Pulmonary artery endothelial cell (primary cell): ENCODE data around the gene COL2A1. TPM values are rescaled to one million over a fixed set of nuclear protein-coding genes. Genes with fewer than 3 reads are reported as not detected.

Experiments used
- DNase-seq: peaks from one replicate; pipeline ENCODE4 v3.0.0-alpha.2; 2011; ENCODE audit warnings: low read depth, low spot score
- total RNA-seq: library from RNA; depleted of rRNA; stranded (reverse); fragments of >200 nt; gene quantifications from 2 replicates; pipeline ENCODE4 v1.2.3, GENCODE V29; 2014

Gene COL2A1
- not detected in 2 replicates for total RNA-seq

DNA sequence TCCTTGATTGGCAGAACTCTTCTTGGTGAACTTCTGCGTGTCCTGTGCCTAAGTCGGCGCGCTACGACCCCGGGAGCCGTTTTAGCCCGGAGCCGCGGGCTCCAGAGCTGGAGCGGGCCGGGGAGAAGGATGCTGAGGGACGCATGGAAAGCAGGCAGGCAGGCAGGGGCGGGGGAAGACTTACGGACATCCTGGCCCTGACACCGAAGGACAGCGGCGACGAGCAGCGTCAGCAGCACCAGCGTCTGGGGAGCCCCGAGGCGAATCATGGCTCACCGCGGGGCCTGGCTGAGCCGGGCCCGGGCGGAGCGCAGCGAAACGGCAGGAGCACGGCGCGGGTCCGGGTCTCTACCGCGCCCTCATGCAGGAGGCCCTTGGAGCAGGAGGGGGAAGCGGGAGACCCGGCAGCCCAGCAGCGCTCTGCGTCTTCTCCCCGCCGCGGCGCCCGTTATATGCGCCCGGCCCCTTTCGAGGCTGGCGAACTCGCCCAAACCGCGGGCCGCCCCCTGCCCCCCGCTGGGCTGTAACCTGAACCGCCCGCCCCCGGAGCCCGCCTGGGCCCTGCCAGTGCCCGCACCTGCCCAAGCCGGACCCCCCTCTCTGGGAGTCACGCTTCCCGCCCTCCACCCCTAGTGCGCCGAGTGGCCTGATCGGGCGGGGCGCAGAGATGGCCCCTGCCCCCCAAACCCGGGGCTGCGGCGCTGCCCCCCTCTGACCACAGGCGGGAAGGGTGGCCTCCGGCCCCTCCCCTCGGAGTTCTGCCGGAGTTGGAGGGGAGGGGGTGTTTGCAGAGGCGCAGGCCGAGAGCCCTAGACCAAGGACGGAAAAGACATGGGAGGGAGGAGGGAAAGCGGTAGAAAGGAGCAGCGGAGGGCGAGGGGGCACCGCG, at the start of gene COL2A1:
Gene COL2A1 (minus strand): TSS at position 424 of the 889 bp plus-strand sequence. CDS start 155 bp downstream, at position 269.
- no peak for DNase-seq

- no peak for DNase-seq
These were observed 49.6 kb upstream of the COL2A1 start for GRCh38 chr12:48053883-48054282.

DNA sequence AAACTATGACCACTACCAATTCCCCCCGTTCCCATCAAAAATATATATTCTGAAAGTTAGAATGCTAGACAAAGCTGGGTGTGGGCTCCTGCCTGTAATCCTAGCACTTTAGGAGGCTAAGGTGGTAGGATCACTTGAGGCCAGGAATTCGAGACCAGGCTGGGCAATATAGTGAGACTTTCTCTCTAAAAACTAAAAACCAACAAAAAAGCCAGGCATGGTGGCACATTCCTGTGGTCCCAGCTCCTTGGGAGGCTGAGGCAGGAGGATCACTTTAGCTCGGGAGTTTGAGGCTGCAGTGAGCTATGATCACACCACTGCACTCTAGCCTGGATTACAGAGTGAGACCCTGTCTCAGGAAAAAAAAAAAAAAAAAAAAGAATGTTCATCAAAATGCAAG, 48.8 kb upstream of the COL2A1 start:
- DNase-seq = no peak

GRCh38 chr12:48051681-48052080, 47.4 kb upstream of the COL2A1 start:
- no peak for DNase-seq

GRCh38 chr12:48050174-48050573, 45.9 kb upstream of the COL2A1 start:
- DNase-seq = no peak

GRCh38 chr12:48045965-48046518, 41.8 kb upstream of the COL2A1 start:
- no peak for DNase-seq

DNA sequence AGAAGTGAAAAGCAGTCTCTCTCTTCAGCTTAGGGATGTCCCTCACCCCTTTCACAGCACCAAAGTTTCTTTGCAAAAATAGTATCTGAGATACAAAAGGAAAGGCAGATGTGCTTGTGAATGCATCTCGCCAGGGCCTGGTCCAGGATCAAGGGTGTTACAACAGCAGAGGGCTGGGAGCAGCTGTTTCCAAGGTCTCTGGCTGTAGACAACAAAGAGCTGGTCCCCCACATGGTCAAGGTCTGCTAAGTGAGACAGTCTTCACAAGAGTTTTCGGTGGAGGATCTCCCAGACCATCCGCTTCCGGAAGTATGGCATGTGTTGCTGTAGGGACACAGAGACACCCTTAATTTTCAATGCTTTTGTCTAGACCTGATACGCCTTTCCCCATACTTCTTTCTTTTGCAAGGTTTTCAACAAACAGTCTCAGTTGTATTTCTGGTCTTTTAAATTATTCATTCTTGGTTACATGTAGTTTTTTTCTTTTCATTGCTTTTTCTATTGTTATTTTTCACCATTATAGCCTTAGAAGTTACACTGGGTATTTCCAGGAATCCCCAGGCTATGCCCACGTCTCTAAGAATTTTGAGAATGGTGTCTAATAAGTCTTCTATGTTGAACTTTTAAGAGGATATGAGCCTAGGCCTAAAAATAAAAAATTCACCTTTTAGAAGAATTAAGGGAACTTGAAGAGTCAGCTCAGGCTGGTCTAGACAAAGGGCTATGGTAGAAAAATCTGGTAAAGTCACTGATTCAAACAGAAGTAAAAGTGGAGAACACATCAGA, 41.0 kb upstream of the COL2A1 start:
- DNase-seq = no peak

DNA sequence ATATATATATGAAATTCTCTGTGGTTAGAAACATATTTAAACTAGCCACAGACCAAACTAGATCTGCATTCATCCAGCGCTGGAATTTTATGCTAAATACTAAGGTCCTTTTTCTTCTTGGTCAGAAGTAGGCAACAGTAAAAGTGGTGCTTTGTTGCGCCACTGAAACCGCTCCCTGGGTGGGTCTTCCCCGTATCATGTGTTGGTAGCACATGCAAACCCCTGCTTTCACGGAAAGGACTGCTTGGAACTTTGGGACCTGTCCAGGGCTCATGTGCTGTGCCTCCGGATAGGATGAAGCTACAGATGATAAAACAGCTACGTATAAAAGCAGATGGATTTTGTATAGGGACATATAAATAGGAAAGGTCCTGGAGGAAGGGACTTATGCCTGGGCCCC, 40.1 kb upstream of the COL2A1 start:
- DNase-seq = no peak

DNA sequence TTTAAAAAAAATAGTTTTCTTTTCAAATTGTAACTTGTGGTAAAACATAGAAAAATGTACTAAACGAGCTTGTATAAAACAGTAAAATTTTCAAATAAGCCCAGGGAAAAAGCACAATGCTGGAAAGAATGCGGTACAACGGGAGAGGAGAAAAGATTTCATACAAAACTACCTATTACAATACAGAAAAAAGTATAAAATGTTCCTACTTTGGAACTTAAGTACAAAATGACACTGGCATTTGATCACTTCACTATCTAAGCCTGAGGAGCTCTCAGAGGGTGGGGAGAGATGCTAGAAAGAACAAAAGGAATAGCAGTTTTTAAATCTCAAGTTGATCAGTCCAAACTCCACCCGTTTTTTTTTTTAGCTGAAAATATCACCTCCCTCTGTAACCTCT, 39.5 kb upstream of the COL2A1 start:
- no peak for DNase-seq

GRCh38 chr12:48041591-48042423, 37.5 kb upstream of the COL2A1 start:
- DNase-seq = no peak

DNA sequence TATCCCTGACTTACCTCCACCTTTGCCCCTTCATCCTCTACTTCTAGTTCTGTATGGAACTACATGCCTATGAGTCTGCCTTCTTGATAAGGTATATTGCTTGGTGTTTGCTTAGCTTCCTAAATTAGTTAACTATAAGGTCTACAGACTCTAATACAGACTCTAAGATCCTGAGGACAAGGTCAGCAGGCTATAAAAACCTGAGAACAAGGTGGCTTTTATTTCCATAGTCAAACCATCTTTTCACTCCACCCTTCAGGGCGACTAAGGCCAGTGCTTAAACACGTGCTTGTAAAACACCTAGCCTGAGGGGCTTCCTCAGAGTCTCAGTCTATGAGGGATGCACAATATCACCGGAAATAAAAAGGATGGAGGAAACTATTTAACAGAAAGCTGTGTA, 36.1 kb upstream of the COL2A1 start:
- no peak for DNase-seq

GRCh38 chr12:48039151-48039550, 34.9 kb upstream of the COL2A1 start:
- no peak for DNase-seq

GRCh38 chr12:48038085-48038484, 33.8 kb upstream of the COL2A1 start:
- DNase-seq = no peak

DNA sequence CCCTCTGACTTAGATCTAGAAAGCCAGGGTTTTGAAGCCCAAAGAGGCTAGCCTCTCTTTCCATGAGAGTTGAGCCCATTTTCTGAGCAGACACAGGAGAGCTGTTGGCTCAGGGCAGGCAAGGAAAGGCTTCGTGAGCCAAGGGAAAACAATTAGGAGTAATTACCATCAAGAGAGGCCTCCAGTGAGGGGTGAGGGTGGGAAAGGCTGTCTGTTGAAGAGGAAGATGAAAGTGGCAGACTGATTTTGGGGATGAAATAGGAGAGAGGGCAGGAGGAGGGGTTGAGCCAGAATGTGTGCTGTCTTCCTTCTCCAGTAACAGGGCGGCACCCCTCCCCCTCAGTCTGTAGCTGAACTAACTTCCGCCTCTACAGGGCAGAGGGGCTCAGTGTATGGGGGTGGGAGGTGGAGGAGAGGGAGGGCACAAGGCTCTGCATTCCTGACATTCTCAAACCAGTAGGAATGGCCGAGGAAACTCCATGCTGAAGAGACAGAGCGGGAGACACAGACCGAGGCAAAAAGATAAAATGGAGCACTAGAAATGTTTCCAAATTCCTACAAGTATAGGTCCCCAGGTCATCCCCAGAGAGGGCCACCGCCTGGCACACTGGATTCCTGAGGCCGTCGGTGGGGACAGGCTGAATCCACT, 33.1 kb upstream of the COL2A1 start:
- no peak for DNase-seq

GRCh38 chr12:48036818-48037217, 32.5 kb upstream of the COL2A1 start:
- no peak for DNase-seq

DNA sequence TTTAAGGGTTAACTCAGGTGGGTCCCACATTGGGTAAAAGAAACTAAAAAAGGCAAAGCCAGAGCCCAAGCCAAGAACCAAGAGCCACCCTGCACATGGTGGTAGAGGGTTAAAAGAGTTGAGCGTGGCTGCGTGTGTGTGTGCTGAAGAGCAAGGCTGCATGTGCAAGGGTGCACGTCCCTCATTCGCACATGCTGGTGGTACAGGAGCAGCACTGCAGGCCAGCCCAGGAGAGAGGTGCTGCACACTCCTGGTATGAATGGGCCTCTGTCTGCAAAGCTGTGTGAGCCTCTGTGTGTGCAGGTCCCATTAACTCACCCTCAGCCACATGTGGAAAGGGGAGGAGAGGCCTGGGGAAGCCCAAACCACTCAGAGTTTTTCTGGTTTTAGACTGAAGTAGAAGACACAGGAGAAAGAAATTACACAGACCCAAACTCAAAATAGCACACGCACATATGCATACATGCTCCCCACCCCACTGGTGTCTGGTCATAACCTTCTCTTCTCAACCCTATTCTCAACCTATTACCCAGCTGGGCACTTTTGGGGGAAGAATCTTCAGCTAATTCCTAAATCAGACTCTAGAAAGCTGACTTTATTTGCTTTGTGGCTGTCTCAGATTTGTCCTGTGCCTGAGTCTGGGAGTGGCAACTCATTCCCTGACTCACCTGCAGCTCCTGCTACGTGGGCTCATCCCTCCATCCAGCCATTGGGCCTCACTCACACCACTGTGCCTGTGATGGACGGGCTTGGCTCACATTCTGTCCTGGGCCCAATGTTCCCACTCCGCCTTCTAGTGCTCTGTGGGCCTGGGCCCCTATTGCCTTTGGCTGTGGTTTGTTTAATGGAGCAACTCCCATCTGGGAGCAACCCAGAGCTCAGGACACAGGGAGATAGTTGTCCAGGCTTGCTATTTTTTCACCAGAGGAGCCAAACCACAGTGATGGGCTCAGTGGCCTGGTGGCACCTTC, 30.8 kb upstream of the COL2A1 start:
- no peak for DNase-seq

DNA sequence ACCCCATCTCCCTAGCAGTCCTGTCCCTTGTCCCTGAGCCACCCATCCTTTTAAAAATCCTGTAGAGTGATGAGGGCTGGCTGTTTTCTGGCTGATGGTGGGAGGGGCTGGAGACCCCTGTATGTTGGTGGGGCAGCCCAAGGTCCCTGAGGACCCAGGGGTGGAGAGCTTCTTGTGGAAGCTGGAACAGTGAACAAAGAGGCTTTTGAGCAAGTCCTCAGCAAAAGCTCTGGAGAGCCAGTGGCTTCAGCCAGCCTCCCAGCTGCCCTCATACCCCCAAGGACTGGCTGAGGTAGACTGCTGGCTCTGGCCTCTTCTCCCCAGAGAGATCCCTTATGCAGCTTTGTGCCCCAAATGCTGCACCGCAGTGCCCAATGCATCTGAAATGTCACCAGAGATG, 29.2 kb upstream of the COL2A1 start:
- DNase-seq = no peak

GRCh38 chr12:48032597-48032996, 28.3 kb upstream of the COL2A1 start:
- DNase-seq = no peak

GRCh38 chr12:48031135-48031960, 27.1 kb upstream of the COL2A1 start:
- DNase-seq = no peak
